ENCODE results near the gene SCLY.

DNA sequence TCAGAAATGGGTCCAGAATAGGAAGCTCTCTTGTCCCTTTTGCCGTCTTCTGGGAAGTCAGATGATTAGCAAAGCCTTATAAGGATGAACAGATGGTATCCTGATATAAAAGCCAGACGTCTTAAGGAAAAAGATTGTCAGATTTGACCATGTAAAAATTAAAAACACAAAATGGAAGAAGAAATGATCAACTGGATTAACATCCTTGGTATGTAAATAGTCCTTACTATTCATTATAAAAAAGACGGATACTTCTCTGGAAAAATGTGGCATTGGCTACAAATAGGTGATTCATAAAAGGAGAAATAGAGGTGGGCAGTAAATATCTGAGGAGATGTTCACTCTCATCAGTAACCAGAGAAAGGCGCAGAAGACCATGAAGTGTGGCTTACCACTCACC lies 33.7 kb upstream of the SCLY start:
- TF ChIP-seq, protein P1, sequence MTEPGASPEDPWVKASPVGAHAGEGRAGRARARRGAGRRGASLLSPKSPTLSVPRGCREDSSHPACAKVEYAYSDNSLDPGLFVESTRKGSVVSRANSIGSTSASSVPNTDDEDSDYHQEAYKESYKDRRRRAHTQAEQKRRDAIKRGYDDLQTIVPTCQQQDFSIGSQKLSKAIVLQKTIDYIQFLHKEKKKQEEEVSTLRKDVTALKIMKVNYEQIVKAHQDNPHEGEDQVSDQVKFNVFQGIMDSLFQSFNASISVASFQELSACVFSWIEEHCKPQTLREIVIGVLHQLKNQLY (CRISPR knock-in tag; IDR thresholded peaks at IDR 0.05) = no peak
- no peak for TF ChIP-seq CEBPB (IDR thresholded peaks at IDR 0.05; ENCODE audit: borderline replicate concordance, low read depth, low read length)
- no peak for TF ChIP-seq NR2C2 (CRISPR knock-in tag; IDR thresholded peaks at IDR 0.05; ENCODE audit: borderline replicate concordance)
- TF ChIP-seq, protein P2, sequence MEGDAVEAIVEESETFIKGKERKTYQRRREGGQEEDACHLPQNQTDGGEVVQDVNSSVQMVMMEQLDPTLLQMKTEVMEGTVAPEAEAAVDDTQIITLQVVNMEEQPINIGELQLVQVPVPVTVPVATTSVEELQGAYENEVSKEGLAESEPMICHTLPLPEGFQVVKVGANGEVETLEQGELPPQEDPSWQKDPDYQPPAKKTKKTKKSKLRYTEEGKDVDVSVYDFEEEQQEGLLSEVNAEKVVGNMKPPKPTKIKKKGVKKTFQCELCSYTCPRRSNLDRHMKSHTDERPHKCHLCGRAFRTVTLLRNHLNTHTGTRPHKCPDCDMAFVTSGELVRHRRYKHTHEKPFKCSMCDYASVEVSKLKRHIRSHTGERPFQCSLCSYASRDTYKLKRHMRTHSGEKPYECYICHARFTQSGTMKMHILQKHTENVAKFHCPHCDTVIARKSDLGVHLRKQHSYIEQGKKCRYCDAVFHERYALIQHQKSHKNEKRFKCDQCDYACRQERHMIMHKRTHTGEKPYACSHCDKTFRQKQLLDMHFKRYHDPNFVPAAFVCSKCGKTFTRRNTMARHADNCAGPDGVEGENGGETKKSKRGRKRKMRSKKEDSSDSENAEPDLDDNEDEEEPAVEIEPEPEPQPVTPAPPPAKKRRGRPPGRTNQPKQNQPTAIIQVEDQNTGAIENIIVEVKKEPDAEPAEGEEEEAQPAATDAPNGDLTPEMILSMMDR (CRISPR knock-in tag; IDR thresholded peaks at IDR 0.05) = no peak
- TF ChIP-seq KMT2A (CRISPR knock-in tag; IDR thresholded peaks at IDR 0.05) = no peak
- no peak for TF ChIP-seq TCF7L2 (IDR thresholded peaks at IDR 0.05; ENCODE audit: low read depth, low read length)
- no peak for TF ChIP-seq TBX2 (CRISPR knock-in tag; IDR thresholded peaks at IDR 0.05; ENCODE audit: borderline replicate concordance)
- TF ChIP-seq, protein P3, sequence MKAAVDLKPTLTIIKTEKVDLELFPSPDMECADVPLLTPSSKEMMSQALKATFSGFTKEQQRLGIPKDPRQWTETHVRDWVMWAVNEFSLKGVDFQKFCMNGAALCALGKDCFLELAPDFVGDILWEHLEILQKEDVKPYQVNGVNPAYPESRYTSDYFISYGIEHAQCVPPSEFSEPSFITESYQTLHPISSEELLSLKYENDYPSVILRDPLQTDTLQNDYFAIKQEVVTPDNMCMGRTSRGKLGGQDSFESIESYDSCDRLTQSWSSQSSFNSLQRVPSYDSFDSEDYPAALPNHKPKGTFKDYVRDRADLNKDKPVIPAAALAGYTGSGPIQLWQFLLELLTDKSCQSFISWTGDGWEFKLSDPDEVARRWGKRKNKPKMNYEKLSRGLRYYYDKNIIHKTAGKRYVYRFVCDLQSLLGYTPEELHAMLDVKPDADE (CRISPR knock-in tag; IDR thresholded peaks at IDR 0.05) = no peak
- TF ChIP-seq ATM (IDR thresholded peaks at IDR 0.05; ENCODE audit: borderline replicate concordance) = no peak
- no peak for TF ChIP-seq SP1 (IDR thresholded peaks at IDR 0.05)
- no peak for TF ChIP-seq SP1 (CRISPR knock-in tag; IDR thresholded peaks at IDR 0.05)
- no peak for TF ChIP-seq JUN (CRISPR knock-in tag; IDR thresholded peaks at IDR 0.05)
- TF ChIP-seq, protein P4, sequence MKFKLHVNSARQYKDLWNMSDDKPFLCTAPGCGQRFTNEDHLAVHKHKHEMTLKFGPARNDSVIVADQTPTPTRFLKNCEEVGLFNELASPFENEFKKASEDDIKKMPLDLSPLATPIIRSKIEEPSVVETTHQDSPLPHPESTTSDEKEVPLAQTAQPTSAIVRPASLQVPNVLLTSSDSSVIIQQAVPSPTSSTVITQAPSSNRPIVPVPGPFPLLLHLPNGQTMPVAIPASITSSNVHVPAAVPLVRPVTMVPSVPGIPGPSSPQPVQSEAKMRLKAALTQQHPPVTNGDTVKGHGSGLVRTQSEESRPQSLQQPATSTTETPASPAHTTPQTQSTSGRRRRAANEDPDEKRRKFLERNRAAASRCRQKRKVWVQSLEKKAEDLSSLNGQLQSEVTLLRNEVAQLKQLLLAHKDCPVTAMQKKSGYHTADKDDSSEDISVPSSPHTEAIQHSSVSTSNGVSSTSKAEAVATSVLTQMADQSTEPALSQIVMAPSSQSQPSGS (CRISPR knock-in tag; IDR thresholded peaks at IDR 0.05) = no peak
- TF ChIP-seq, protein P5, sequence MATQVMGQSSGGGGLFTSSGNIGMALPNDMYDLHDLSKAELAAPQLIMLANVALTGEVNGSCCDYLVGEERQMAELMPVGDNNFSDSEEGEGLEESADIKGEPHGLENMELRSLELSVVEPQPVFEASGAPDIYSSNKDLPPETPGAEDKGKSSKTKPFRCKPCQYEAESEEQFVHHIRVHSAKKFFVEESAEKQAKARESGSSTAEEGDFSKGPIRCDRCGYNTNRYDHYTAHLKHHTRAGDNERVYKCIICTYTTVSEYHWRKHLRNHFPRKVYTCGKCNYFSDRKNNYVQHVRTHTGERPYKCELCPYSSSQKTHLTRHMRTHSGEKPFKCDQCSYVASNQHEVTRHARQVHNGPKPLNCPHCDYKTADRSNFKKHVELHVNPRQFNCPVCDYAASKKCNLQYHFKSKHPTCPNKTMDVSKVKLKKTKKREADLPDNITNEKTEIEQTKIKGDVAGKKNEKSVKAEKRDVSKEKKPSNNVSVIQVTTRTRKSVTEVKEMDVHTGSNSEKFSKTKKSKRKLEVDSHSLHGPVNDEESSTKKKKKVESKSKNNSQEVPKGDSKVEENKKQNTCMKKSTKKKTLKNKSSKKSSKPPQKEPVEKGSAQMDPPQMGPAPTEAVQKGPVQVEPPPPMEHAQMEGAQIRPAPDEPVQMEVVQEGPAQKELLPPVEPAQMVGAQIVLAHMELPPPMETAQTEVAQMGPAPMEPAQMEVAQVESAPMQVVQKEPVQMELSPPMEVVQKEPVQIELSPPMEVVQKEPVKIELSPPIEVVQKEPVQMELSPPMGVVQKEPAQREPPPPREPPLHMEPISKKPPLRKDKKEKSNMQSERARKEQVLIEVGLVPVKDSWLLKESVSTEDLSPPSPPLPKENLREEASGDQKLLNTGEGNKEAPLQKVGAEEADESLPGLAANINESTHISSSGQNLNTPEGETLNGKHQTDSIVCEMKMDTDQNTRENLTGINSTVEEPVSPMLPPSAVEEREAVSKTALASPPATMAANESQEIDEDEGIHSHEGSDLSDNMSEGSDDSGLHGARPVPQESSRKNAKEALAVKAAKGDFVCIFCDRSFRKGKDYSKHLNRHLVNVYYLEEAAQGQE (IDR thresholded peaks at IDR 0.05; ENCODE audit: borderline replicate concordance in 1 of 2, low read depth in 1 of 2, low read length in 2 of 2) = no peak
- TF ChIP-seq TGIF2 (CRISPR knock-in tag; IDR thresholded peaks at IDR 0.05) = no peak
